RPMI7951 (cell line): ENCODE measurements around the gene EHBP1. TPM values are rescaled to one million over a fixed set of nuclear protein-coding genes. Genes with fewer than 3 reads are reported as not detected.

Experiments used
- DNase-seq: peaks from one replicate; pipeline ENCODE4 v3.0.0-alpha.2; 2012; ENCODE audit warnings: low read depth
- total RNA-seq: library from RNA; depleted of rRNA; stranded (reverse); fragments of >200 nt; shearing (Covaris generic); gene quantifications from 2 replicates; pipeline ENCODE4 v1.2.3, GENCODE V29; 2014

EHBP1 gene
- total RNA-seq, 1 experiment from 2014 or later: 33.8 TPM

GRCh38 chr2:62956651-62957050 is 251.1 kb downstream of the EHBP1 start:
- DNase-seq: no peak

DNA sequence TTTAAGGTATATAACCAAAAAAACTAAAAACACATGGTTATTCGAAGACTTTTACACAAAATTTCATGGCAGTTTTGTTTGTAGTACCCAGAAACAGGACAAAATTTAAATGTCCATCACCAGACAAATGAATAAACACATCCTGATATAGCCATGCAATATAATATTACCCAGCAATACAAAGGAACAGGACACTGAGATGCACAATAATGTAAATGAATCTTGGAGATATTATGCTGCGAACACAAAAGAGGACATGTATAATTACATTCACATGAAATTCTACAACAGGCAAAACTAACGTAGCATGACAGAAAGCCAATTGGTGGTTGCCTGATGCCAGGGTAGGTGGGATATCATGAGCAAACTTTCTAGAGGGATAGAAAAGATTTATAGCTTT is 252.7 kb downstream of the EHBP1 start:
- no peak for DNase-seq

DNA sequence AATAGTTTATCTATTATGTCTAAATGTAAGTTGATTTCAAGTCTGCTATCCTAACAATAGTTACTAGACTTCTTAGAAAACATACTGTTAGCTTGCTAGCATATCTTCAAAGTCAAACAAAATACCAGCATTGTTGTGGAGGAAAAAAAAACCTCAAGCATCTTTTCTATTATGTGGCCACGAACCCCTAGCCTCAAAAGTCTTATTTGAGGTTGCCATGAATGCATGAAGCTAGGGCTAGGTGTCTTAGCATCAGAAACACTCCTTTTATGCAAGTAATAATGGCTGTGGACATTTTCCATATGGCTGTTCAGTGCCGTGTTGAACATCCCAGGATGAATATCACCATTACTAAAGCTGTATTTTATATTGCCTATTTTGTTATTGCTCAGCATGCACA is 258.5 kb downstream of the EHBP1 start:
- DNase-seq: no peak

- DNase-seq: no peak
These were observed 259.2 kb downstream of the EHBP1 start for GRCh38 chr2:62964671-62965070.

DNA sequence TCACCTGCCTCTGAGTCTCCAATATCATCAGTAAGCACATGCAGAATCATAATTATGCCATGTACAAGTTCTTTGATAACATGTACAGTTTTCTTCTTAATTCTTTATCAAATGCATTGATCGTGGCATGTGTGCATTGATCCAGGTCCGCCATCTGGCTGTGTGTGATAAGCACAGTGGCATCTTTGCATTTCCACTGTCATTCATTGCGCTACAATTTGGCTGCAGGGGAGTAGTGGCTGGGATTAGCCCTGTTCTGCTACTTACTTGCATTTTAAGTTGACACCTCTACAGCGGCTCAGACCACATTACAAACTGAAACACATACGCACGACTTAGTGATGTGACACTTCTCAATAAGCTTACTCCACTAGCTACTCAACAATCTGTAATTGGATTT is 261.5 kb downstream of the EHBP1 start:
- DNase-seq: no peak

DNA sequence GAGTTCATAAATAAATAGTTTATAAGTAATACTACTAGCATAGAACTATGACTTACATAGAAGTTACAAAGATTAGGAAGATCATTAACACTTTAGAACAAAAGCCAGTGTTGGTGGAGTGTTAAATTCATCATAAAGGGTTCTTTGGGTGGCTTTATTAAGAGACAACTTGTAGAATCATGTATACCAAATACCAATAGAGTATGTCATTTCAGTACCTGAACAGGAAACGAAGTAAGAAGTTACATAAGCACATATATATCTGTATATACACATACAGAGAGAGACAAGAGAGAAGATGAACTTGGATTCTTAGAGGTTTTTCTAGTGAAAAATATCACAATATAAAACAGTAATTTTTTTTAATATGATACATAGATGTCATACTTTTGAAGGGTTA is 262.7 kb downstream of the EHBP1 start:
- DNase-seq: no peak

GRCh38 chr2:62968668-62969067 is 263.2 kb downstream of the EHBP1 start:
- no peak for DNase-seq

DNA sequence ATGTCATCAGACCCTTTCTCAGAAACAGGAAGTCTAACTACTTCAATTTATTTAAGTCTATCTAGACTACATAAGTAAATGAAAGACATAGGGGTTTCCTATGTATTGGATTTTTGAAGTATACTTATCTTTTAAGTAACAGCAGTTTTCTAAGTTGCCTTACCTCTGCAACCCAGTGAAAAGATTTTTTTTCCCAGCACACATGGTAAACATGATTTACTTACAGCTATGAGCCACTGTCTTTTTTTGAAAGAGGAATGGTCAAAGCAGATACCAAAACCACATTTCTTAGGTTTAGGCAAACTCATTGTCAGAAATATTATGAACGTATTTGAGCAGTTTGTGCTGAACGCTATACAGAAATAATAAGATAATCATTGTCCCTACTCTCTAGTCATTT is 266.4 kb downstream of the EHBP1 start:
- DNase-seq: no peak

DNA sequence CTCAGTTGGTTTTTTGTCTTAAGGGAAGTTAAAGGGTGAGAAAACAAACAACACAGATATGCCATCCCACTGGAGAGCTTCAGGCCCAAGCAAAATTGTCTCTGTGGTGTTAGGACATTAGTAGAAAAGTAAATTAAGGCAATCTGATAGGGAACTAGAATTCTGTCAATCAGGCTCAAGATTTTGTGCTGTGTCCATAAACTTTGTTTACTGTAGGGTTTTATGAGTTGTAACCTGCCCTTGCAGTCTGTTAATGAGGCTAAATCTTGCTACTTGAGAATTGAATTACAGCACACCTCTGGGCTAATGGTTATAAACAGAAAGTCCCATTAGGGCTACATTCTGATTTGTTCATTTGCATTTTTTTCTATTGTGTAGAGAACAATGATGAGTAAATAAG is 267.1 kb downstream of the EHBP1 start:
- DNase-seq: no peak

- DNase-seq: no peak
These were observed 269.5 kb downstream of the EHBP1 start for GRCh38 chr2:62974999-62975398.

GRCh38 chr2:62991605-62992004 is 286.1 kb downstream of the EHBP1 start:
- DNase-seq: no peak

- DNase-seq: no peak
These were observed 287.0 kb downstream of the EHBP1 start for GRCh38 chr2:62992561-62992960.

DNA sequence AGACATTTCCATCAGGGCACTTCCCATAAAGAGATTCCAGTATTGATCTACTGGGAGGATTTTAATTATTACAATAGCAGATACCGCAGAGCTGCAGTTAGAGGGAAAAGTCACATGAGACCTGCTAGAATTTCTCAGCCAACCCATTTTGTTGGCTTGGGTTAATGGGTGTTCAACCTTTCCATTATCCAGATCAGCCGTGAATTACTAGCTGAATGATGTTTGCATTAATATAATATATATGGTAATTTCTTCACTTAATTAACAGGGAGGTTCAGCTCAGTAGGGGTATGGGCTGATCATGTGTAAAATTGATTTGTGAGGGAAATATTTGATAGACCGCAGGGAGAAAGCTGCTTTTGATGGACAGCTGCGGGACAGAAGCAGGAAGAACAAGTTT is 288.7 kb downstream of the EHBP1 start:
- no peak for DNase-seq

GRCh38 chr2:62996534-62997186 is 291.1 kb downstream of the EHBP1 start:
- no peak for DNase-seq

DNA sequence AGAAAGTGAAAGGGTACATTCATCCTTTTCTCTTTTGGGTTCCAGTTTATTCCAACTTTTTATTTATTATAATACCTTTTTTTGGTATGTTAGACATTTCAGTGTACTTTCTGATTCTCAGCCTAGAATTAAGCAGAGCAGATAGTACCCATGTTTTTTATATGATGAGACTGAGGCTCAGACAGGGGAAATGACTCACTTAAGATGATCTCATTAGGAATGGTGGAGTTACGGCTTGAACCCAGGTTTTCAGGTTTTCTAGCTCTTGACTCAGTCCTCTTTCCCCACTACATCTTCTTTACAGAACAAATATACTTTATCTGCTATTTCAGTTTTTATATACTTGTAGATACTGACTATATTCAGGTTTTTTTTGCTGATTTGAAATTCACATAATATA is 293.4 kb downstream of the EHBP1 start:
- DNase-seq: peak; percentile 13

DNA sequence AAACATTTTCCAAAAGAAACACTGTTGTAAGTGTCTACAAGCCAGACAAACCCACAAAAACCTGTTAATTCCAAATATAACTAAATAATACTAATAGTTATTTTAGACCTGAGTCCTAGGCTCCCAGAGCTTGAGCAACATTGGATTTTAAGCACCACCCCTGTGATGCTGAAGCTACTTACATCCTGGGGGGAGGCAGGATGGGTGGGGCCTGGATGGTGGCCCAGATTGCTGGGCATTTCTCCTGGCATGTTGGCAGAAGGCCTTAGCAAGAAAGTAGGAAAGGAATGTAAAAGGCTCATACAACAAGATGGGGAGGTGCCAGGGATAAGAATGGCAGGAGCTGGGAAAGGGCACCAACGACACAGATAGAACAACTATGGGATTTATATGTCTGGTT is 294.4 kb downstream of the EHBP1 start:
- DNase-seq: peak; percentile 63

GRCh38 chr2:63000801-63001200 is 295.3 kb downstream of the EHBP1 start:
- DNase-seq: no peak

- DNase-seq: no peak
These were observed 296.1 kb downstream of the EHBP1 start for GRCh38 chr2:63001576-63001975.

DNA sequence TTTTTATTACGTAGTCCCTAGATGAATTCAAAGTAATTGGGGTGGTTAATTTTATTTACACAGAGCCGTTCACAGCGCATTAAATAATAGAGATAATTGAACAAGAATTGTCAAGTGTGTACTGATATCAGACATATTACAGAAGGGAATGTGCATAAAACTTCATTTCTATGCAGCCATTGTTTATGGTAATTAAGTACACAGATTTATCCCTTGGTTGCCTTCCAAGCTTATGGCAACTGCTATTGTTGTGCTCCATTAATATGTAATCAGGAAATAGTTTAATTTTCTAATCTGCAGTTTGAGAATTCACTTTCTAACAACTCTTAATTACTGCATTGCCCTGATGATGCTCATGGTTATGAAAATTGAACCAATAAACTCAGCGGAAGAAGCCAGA is 297.8 kb downstream of the EHBP1 start:
- DNase-seq: no peak

GRCh38 chr2:63007813-63008458 is 302.4 kb downstream of the EHBP1 start:
- DNase-seq: no peak

DNA sequence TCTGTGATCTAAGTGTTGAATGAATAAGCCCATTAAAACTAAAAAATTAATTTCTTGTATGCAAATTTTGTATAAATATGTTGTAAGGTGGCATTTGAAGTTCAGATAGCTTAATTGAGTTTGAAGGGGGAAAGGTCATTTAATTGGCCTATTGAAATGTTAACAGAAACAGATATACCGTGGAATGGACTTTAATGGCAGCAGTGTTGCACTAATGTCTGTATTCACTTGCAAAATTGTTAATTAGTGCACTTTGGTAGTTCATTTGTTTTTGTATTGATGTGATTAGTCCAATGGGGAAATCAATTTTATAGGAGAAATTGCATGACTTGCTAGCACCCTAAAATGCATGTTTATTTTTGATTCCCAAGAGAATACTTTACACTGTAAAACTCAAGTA is 303.3 kb downstream of the EHBP1 start:
- DNase-seq: no peak

DNA sequence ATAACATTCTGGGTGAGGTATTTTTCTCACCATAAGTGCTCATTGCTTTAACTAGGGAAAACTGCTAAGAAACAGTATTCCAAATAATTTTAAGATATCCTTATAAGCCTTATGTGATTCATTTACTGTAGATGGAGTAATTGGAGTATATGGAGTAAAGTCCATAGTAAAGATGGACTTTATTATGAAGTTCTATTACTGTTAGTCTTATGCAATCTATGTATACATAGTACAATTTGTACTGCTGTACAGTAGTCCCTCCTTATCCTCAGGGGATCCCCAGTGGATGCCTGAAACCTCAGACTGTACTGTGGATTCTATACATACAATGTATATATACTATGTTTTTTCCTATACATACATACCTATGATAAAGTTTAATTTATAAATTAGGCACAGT is 304.0 kb downstream of the EHBP1 start:
- no peak for DNase-seq

DNA sequence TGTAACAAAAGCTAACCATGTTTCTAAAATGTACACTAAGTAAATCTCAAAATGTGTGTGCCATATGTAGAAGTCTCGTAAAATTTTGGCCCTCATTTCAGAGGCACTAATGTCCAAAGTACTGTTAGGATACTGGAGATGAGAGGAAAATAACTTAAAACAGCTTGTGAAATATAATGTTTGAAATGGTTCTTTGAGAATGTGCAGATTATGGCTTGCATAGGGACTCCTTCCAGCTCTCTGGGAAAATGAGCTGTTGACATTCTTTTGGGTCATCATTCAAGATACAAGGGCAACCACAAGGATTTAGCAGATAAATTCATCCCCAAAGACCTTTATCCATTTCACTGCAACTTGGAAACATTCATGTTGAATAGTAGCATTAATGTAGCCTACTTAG is 307.0 kb downstream of the EHBP1 start:
- DNase-seq: no peak

- no peak for DNase-seq
These were observed 307.9 kb downstream of the EHBP1 start for GRCh38 chr2:63013438-63013837.
